Stimulated activated CD4-positive, alpha-beta T cell treated with anti-CD3 and anti-CD28 coated beads, Interleukin-15, amount 100 ng/mL, for 1 hour (primary cell): ENCODE measurements around the gene TMEM119.
"Not testable (repeated sequence)": the region's sequence is repeated elsewhere in the genome, so short reads cannot be mapped to it uniquely, and the experiment has no call there.

Experiments used
- DNase-seq, 2 donors: peaks; one replicate each; pipeline ENCODE4 v3.0.0-alpha.2; 2020; ENCODE audit warnings: low read depth in 1 of 2, low spot score in 1 of 2

Gene TMEM119

DNA sequence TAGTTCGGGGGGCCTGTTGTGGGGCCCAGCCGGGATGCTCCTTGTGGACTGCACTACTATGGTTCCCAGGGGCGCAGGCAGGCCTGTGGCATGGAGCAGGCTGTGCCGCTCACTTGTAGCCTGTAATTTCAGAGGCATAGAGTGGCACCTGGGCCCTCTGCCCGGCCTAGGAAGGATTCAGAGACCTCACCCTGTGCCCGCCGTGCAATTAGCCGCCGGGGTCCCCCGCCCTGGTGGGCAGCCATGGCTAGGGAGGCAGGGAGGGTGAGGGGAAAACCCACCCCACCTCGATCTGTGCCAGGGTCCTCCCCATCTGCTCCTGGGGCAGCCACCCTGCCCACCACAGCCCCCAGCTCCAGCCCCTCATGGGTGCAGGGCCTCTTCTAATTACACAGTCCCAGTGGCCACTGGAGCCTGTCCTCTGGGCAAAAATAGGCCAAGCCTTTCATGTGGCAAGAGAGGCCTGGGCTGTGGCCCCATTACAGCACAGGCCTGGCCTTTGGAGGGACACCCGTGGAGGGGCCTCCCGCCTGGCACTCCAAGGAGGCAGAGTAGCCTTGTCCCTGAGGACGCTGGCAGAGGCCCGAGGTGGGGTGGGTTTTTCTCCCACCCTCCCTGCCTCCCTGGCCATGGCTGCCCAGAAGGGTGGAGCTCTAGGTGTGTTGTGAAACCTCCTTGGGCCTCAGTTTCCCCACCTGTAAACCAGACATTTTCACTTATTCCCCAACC, 5.3 kb upstream of the TMEM119 start:
- DNase-seq = no peak

- no peak for DNase-seq
Observed at GRCh38 chr12:108602209-108602705, 4.4 kb upstream of the TMEM119 start.

DNA sequence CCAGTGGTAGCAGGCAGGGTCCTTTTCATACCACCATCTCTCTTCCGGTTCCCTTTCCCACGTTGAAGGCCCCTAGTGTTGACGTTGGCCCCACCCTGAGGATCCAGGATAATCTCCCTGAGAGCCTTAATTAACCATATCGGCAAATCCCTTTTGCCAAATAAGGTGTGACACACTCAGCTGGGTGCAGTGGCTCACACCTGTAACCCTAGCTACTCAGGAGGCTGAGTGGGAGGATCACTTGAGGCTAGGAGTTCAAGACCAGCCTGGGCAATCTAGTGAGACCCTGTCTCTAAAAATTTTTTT, 2.8 kb upstream of the TMEM119 start:
- no peak for DNase-seq

DNA sequence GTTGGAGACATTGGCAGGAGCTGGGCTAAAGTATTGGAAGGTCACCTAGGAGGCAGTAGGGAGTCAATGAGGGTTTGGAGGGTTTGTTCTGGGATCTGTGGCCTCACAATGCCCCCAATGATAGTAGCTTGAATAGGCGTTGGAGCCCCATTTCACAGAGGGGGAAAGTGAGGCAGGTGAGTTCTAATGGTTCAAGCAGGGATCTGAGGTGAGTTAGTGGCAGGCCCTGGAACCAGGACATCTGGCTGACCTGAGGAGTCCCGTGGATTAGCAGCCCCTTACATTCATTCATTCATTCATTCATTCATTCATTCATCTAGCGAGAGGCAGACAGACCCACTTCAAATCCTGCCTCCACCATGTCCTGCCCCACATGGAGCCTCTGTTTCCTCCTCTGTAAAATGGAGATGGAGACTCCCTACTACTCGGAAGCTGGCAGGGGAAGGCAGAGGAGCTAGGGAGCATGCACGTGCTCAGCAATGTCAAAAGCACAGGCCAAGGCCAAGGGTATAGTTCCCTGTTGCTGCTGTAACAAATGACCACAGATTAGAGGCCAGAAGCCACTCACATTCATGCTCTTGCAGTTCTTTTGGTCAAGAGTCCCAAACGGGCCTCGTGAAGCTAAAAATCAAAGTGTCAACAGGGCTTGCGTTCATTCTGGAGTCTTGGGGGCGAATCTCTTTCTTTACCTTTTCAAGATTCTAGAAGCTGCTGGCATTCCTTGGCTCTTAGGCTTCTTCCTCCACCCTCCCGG, 2.2 kb upstream of the TMEM119 start:
- no peak for DNase-seq

DNA sequence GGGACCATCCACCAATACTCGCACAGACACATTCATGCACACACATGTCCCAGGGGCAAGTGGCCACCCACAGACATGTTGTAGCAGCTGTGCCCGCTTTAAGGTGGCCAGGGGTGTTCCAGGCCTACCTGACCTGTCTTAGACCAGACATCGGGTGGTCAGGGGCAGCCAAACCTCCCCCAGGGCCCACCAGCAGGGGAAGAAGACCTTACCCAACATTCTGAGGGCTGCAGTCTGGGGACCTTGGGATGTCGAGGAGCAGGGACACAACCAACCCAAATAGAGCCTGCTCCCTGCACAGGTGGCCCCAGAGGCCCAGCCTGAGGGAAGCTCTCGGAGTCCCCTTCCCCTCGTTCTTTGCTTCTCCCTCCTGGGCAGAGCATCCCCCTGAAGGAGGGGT, 1.7 kb upstream of the TMEM119 start:
- DNase-seq = no peak

DNA sequence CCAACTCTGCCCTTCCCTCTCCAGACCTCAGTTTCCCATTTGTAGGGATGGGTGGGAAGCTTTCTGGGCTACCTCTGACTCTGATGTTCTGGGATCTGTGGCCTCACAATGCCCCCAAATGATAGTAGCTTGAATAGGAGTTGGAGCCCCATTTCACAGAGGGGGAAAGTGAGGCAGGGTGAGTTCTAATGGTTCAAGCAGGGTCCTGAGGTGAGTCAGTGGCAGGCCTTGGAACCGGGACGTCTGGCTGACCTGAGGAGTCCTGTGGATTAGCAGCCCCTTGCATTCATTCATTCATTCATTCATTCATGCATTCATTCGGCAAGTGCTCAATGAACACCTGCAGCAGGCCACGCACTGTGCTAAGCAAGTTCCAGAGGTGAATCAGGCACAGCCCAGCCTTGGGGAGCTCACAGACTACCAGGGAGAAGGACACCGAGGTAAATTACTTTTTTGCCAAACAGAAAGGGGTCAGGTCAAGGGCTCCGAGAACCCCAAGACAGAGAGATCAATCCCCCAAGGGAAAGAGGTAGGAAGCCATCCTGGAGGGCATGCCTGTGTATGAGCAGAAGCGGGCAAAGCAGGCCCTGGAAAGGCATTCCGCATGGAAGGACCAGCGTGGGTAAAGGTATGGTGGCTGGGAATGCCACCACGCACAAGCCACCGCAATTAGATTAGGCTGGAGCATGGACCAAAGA, 818 bp upstream of the TMEM119 start:
- DNase-seq = no peak

GRCh38 chr12:108596854-108597558, 878 bp downstream of the TMEM119 start:
- no peak for DNase-seq

DNA sequence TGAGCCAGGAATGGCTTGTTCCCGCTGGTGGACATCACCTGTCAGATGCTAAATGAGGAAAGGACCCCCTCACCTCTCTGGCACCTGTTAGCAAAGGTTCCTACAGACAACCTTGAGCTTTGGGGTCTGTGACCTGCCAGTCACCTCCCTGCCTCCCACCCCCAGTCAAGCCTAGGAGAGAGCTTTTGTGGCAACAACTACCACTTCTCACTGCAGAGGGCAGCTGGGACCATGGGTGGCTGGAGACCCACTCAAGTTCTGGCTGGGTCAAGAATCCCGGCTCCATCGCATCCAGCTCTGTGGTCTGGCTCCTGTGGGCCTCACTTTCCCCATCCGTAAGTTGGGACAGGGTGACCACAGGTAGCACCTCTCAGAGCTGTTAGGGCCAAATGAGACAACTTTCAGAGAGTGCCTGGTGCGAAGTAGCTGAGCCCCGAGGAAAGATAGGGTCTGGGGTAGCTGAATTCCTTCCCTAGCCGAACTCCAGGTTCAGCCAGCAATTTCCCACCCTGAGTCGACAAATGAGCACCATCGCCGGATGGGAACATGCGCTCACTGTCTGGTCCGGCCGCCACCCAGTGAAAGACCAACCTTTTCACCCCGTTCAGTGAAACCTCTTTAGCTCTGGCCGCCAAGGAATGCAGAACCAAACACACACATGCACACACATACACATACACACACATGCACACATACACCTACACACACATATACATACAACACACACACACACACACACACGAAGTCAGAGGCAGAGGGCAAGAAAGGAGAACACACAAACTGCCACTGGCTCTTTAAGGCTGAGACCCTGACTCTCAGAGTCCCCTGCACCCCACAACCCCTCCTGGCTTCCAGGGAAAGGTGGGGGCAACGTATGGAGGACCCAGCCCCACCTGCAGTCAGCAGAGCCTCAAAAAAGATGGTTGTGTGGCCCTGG, 1.9 kb downstream of the TMEM119 start:
- no peak for DNase-seq

DNA sequence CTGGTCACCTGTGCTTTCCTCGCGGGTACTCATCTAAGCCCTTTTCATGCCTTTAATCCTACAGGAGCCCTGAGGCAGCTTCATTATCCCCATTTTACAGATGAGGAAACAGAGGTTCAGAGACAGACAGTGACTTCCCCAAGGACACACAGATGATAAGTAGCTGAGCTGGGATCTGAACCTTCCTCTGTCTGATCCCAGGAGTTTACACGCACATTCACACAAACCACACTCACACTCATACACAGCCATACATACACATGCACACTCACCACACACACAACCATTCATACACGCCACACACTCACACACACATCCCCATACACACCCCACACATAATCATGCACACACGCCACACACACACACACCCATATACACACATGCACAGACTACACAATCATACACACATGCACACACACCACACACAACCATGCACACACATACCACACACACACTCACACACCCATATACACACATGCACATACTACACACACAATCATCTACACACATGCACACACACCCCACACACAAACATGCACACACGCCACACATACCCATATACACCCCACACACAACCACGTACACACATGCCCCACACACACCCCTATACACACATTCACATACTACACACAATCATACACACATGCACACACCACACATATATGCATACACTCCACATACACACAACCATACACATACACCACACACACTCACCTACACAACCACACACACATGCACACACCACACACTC, 2.7 kb downstream of the TMEM119 start:
- no peak for DNase-seq

- DNase-seq = no peak
Observed at GRCh38 chr12:108594323-108594903, 3.5 kb downstream of the TMEM119 start.

DNA sequence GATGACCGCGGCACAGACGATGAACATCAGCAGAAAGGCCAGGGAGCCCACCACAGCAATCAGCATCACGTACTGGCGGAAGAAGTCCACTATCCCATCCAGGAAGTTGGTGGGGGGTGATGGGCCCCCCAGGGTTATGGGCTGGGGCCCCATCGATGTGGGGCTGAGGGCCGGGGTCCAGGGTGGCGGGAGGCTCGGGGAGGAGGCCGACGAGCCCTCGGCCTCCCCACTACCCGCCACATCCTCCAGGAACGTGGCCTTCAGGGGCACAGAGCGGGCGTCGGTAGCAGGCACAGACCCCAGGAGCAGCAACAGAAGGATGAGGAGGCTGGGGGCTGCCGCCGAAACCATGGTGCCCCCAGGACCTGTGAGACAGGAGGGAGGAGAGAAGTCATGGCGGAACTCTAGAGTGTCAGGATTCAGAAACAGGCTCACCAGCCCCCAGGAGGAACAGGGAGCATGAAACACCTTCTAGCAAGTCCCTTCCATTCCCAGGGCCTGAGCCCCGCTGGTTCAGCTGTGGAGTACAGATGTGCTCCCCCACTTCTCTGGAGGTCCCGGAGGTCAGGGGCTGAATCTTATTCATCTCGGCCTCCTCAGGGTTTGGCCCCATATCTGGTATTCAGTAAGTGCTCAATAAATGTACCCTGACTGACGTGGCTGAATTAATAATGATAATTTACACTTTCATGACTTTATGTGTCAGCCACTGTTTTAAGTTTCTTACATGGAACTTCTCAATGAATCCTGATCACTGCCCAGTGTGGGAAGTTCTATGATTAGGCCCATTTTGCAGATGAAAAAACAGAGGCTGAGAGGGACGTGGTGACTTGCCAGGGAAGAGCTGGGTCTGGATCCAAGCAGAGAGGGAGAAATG, 5.6 kb downstream of the TMEM119 start:
- DNase-seq = no peak

DNA sequence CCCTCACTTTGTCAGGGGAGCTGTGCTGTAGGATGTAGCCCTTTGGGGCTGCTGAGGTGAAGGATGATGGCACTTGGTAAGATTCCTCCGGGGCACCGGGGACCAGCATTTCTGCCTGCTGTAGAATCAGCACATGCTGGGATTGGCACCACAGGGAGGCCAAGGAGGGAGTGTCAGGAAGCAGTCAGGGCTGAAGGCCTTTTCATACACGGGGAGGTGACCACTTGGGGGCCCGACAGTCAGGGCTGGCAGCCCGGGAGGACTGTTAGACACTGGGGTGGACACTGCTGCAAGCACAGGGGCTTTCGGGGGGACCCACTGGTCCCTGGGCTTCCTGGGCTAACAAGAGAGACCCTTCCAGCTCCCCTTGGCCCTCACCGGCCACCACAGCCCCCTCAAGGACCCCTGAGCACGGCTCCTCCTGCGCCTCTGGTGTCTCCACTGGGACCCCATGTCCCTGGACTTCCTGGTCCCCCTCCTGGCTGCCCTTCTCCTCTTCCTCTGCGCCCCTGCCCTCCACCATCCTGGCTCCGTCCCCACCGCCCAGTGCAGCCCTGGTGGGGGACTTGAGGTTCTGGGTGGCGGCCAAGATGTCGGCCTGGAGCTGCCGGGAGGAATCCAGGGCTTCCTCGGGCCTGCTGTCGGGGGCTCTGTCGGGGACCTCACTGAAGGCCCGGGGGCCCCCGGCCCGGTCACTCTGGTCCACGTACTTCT, 6.5 kb downstream of the TMEM119 start:
- DNase-seq = no peak

DNA sequence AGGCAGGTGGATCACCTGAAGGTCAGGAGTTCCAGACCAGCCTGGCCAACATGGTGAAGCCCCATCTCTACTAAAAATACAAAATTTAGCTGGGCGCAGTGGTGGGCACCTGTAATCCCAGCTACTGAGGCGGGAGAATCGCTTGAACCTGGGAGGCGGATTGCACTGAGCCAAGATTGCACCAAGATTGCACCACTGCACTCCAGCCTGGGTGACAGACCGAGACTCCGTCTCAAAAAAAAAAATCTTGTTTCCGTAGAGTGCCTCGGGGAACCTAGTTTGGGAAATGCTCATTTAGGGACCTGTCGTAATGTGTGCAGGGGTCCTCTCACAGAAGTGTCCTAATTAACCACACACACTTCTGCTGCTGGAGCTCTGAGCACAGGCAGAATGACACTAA, 7.4 kb downstream of the TMEM119 start:
- not testable (repeated sequence) for DNase-seq

- DNase-seq = no peak
Observed at GRCh38 chr12:108589840-108590229, 8.0 kb downstream of the TMEM119 start.

- no peak for DNase-seq
Observed at GRCh38 chr12:108589028-108589839, 8.7 kb downstream of the TMEM119 start.

- no peak for DNase-seq
Observed at GRCh38 chr12:108587826-108588225, 10.1 kb downstream of the TMEM119 start.

GRCh38 chr12:108586306-108586705, 11.6 kb downstream of the TMEM119 start:
- DNase-seq = no peak
